GM19395 (cell line): Measurements from ENCODE around the gene TPBGL.

Experiments used
- ATAC-seq: cut with Tn5 transposase; IDR thresholded peaks from one replicate; pipeline ENCODE4 v1.9.1; 2021; ENCODE audit warnings: mild to moderate bottlenecking, moderate library complexity; ENCODE audit not compliant: unreplicated experiment

The TPBGL gene

GRCh38 chr11:75240311-75241035, at the start of gene TPBGL:
TSS of gene TPBGL (plus strand) at chr11:75240774. CDS start at chr11:75241050, 276 bp downstream.
- no peak for ATAC-seq

DNA sequence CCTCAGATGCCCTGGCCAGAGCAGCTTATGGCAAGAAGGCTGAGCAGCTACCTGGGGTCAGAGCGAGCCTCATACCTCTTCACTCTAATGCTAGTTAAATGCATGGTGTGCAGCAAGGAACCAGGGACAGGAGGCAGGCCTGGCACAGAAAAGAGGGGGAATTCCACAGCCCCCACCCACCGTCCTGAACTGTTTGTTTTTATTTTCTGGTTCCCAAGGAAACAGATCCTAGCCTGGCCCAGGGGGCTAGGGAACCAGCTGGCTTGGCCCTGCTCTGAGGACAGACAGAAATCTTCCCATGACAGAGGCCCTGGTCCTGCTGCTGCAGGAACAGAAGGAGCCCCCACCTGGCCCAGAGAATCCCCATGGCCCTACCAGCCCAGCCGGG, 49.2 kb upstream of the TPBGL start:
- ATAC-seq, result no peak

DNA sequence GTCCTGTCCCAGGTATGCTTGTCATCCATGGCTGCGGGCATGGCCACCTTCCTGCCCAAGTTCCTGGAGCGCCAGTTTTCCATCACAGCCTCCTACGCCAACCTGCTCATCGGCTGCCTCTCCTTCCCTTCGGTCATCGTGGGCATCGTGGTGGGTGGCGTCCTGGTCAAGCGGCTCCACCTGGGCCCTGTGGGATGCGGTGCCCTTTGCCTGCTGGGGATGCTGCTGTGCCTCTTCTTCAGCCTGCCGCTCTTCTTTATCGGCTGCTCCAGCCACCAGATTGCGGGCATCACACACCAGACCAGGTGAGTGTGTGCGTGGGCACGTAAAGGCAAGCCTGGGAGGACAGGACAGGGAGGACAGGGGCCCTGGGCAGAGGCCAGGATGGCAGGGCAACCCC, 47.3 kb upstream of the TPBGL start:
- no peak for ATAC-seq

GRCh38 chr11:75193711-75194110, 46.9 kb upstream of the TPBGL start:
- no peak for ATAC-seq

GRCh38 chr11:75194147-75194546, 46.4 kb upstream of the TPBGL start:
- no peak for ATAC-seq

- ATAC-seq, result no peak
Measured at GRCh38 chr11:75195167-75195962, 45.2 kb upstream of the TPBGL start.

GRCh38 chr11:75196426-75196825, 44.1 kb upstream of the TPBGL start:
- no peak for ATAC-seq

GRCh38 chr11:75197512-75198277, 42.9 kb upstream of the TPBGL start:
- no peak for ATAC-seq

- ATAC-seq, result no peak
Measured at GRCh38 chr11:75198278-75198973, 42.1 kb upstream of the TPBGL start.

- no peak for ATAC-seq
Measured at GRCh38 chr11:75199412-75199955, 41.1 kb upstream of the TPBGL start.

DNA sequence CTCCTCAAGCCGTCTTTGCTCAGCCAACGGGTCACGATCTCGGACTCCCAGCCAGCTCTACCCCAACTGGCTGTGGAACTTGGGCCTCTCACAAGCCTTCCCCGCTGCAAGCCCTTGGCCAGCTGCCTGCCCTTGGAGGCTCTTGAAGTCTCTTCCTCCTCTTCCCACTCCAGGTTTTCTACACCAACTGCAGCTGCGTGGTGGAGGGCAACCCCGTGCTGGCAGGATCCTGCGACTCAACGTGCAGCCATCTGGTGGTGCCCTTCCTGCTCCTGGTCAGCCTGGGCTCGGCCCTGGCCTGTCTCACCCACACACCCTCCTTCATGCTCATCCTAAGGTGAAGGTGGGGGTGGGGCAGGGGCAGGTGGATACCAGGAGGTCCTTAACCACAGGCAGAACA, 40.5 kb upstream of the TPBGL start:
- no peak for ATAC-seq

DNA sequence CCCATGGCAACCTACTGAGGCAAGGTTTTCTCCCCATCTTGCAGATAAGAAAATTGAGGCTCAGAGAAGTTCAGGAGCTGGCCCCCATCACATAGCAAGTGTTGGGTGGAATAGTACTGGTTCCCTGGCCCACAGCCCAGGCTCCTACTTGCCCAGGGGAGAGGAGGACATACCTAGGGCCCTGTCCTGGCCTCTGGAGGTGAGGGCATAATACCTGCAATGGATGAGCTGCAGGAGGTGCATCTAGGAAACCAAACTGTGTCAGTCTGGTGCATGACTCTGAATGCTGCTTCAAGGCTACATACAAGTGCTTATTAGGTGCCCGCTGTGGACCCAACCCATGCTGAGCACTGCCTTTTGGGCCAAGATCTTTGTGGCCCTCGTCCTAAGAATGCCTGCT, 40.0 kb upstream of the TPBGL start:
- ATAC-seq, result no peak

DNA sequence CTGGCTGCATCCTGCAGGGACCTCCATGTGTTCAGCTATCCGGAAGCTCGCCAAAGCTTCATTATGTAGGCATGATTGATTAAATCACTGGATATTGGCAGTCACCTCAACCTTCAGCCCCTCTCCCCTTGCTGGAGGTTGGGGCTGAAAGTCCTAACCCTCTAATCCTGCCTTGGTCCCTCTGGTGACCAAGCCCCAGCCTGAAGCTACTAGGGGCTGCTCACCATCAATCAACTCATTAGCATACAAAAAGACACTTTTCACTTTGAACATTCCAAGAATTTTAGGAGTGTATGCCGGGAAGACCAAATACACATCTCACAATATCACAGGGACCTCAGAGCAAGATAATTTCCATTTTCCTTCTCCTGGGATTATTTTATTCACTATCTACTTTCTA, 38.8 kb upstream of the TPBGL start:
- no peak for ATAC-seq

- ATAC-seq, result no peak
Measured at GRCh38 chr11:75202195-75202594, 38.4 kb upstream of the TPBGL start.

DNA sequence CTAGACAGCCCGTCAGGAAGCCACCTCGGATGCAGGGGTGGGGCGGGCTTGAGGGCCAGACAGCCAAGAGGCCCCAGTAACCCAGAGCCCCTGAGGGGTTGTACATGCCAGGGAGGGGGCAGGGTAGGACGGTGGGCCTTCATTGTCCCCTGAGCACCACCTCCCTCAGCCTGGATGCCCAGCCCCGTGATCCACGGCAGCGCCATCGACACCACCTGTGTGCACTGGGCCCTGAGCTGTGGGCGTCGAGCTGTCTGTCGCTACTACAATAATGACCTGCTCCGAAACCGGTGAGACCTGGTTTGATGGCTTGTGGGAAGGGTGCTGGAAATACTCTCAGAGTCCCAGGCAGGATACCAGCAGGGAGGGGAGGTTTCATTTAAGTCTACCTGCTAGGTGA, 37.4 kb upstream of the TPBGL start:
- no peak for ATAC-seq

DNA sequence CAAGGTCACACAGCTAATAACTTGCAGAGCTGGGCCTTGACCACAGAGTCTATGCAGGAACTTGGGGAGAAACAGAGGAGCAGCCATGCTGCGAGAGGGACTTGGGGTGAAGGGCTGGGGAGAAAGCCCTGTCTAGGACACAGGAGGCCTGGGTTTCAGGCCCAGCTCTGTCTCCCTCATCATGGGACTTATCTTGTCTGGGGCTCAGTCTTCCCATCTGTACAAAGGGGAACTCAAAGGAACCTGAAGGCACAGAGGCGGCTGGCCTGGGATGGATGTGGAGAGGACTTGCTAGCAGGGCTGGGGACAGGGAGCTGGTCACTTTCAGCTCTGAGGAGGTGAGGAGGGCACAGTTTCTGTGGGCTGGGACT, 36.9 kb upstream of the TPBGL start:
- no peak for ATAC-seq

- no peak for ATAC-seq
Measured at GRCh38 chr11:75204012-75204674, 36.4 kb upstream of the TPBGL start.

DNA sequence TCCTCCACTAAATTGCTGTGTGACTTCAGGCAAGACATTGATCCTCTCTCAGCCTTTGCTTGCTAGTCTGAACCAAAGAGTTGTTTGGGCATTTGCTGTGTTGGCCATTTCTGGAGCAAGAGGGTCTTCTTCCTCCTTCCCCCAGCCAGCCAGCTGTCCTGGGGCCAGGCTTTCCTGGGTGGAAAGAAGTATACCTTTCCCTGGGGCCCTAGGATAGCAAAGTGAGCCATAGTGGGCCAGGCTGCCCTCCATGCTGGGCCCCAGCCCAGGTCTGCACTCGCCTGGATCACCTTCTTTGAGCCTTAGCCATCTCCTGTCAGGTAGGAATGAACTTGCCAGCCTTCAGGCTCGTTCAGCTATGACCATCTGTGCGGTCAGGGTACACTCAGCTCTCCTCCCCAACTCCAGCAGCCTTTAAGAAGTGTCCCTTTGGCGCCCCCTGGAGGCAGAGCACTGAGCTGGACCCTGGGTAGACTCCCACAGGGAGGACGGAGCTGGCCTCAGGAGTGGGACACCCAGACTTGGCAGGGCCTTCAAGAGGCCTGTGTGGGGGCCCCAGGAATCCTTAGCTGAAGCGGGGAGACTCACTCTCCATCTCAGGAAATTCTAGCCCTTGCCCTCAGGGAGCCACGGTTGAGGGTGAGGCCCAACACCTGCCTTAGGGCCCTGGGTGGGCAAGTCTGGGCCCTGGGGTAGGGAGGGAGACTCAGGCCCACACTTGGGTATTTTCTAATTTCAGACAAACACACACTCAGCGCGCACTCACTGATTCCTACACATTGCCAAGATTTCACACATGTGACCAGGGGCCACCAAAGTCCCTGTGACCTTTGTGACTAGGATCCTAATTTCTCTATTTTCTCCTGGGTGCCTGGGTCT, 35.6 kb upstream of the TPBGL start:
- no peak for ATAC-seq

DNA sequence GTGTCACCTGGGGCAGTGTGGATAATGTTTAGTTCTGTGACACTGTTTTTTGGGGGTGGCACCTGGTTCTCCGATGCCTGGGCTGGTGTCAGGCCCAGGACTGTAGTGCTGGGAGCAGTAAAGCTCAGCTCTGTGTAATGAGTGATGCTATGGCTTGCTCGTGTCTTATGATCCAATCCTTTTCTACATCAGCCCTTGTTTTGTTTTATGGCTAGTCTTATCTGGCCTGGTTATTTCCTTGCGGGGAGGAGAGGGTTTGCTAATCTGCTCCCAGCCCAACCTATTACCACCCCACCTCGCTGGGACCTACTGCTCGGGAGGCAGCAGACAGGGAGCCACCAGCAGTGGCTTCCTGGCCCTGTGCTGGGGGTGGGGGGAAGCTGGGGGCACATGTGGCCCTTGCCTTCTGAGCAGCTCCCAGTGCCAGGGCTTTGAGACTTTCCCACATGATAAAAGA, 35.0 kb upstream of the TPBGL start:
- ATAC-seq, result no peak
